DMS53 treated with DMSO at 0.1 percent for 48 hours (cell line): ENCODE data around the gene MANSC4.

Source experiments
- DNase-seq: peaks from one replicate; lab custom pipeline; 2025; ENCODE audit not compliant: unreplicated experiment; lab: John Stamatoyannopoulos, UW

Gene MANSC4

GRCh38 chr12:27801630-27802029 is 21.6 kb upstream of the MANSC4 start:
- no peak for DNase-seq

- DNase-seq: no peak
These were observed 20.8 kb upstream of the MANSC4 start for GRCh38 chr12:27800819-27801218.

DNA sequence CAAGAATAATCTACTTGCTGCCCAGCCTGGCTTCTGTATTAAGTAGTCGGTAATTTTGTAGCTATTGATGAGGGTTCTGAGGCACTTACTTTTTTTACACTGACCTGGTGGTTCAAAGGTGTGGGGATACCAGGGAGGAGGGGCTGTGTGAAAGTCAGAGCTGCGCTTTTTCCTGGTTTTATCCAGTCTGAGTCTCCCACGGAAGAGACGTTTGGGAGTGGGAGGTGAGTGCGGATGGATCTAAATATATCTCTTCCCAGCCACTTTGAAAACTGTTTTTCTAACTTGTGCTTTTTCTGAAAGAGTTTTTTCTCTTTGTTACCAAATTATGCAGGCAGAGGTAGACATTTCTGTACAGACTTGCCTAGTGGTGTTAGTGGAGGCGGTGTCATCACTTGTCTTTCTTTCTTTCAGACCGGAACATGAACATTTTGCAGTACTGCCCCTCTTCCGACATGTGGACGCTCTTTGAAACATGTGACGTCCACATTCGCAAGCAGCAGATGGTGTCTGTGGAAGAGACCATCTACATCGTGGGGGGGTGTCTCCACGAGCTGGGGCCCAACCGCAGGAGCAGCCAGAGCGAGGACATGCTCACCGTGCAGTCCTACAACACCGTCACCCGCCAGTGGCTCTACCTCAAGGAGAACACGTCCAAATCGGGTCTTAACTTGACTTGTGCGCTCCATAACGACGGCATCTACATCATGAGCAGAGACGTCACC is 17.4 kb upstream of the MANSC4 start:
- no peak for DNase-seq

- no peak for DNase-seq
These were observed 16.1 kb upstream of the MANSC4 start for GRCh38 chr12:27796128-27796527.

DNA sequence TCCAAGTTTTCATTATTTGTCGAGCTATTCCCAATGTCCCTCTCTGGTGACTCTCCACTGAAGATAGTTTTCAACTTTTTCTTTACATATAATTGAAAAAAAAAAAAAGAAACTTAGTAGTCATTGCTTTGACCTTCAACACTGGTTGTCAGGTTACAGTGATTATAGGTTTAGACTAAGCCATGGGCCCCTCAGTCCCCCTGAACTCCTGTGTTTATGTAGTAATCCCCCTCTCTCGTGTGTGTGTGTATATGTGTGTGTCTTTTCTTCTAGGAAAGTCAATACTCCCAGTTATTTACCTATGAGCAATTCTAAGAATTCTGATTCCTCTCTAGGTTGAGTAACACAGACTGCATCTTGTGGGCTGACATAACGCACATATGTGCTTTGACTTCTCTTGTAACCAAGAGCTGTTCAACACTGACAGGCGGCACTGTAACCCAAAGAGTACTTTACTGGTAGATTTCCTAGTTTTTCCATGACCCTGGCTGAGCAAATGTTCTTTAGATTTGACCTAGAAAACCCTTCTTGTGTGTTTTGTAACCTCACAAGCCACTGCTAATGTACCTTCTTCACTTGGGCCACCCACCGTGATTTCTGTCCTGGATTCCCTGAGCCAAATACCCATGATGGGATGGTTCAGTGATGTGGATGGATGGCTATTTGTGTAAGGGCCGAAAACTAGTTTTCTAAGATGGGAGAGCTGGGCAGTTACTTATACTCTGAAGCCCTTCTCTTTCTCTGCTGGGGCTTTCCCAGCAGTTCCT is 15.0 kb upstream of the MANSC4 start:
- no peak for DNase-seq

GRCh38 chr12:27790179-27790578 is 10.1 kb upstream of the MANSC4 start:
- DNase-seq: no peak

- no peak for DNase-seq
These were observed 7.5 kb upstream of the MANSC4 start for GRCh38 chr12:27787559-27787958.

DNA sequence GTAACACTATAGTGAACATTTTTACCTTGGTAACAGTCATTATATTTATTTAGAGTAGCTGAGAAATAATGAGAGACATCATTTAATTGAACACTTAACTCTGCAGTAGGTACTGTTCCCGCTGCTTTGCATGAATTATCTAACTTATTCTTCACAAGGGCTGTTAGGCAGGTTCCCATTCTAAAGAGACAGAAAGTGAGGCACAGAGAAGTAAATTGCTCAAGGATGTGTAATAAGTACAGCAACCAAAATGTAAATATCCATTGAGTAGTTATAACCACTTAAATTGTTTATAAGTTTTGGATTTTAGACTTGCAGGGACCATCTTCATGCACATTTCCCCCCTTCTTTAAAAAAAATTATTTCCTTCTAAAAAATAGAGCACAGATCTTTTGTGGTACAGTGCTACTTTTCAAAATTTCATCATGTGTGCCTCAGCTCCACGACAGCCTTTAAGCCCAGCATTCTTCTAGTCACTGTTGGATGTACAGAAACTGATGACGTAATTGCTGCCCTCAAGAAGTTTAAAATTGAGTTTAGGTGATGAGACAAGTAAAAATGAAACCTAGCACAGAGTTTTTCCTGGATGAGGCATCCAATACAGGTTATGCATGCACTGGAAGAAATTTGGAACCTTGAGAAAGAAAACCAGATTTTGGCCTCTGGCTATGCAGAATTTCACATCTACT is 6.0 kb upstream of the MANSC4 start:
- peak; percentile 28 for DNase-seq

DNA sequence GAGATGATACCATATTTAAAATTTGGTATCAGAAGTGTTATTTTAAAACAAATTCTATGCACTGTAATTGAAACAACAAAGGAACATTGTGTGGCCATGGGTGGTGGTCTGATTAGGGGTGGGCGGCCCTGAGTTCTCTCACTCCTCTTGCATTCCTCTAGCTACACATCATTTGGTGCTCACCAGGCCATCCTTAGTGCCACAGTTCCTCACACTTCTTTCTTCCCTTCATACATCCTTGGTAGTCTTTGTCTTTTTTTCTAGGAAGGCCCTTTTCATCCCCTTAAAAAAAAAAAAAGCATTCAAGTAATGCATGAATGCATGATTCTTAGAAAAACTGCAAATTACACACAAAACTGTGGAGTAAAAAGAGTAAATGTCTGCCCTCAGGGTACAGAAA is 2.4 kb upstream of the MANSC4 start:
- no peak for DNase-seq

- DNase-seq: no peak
These were observed 1.6 kb upstream of the MANSC4 start for GRCh38 chr12:27781680-27782079.

- DNase-seq: peak; percentile 85
These were observed 774 bp upstream of the MANSC4 start for GRCh38 chr12:27780612-27781408.

- peak; percentile 55 for DNase-seq
These were observed 568 bp downstream of the MANSC4 start for GRCh38 chr12:27779416-27779919.

GRCh38 chr12:27778206-27778605 is 1.8 kb downstream of the MANSC4 start:
- DNase-seq: no peak

DNA sequence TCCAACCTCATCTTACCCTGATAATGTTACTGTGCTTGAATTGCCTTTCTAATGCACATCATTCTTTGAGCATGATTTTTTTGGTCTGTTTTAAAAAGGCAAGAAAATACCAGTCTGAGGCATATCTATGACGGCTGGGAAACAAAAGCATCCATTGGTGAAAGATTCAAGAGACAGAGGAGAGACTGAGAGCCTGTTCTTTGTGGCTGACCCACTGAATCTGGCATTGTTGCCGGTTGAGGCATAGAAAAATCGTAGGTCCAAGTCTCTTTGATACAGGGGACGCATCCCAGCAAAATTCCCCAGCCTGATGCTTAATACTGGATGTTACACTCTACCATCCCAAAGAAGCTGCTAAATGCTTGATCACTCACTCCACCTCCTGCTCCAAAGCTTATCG is 2.9 kb downstream of the MANSC4 start:
- DNase-seq: no peak

GRCh38 chr12:27772328-27773049 is 7.5 kb downstream of the MANSC4 start:
- no peak for DNase-seq

DNA sequence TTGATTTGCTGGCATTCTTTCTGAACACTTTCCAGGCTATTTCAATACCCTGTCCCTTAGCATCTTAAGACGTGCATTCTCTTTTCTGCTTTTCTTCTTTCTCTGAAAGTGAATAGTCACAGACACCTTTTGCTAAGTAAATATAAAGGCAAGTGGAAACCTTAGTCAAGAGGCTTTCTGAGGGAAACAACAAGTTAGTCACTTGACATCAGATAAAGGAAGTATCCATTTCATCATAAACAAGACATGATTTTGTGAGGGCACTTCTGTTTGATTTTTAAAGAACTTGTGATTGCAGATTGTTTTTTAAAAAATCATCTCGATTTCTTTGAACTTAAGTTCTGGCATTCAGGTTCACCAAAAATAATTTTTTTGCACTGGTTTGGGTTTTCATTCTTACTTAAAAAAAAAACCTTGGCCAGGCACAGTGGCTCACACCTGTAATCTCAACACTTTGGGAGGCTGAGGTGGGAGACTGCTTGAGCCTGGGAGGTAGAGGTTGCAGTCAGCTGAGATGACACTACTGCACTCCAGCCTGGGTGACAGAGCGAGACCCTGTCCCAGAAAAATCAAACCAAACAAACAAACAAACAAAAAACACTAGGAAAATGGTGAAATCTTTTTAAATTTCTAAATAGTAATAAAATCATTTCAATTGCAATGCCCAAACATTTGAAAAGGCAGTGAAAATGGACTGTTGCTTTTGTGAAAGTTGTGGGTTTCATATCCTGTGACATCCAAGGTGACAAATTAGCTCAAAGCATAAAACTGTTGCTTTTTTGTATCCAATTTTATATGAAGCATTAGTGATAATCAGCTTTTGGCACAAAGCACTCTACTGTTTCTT is 8.3 kb downstream of the MANSC4 start:
- peak; percentile 71 for DNase-seq

DNA sequence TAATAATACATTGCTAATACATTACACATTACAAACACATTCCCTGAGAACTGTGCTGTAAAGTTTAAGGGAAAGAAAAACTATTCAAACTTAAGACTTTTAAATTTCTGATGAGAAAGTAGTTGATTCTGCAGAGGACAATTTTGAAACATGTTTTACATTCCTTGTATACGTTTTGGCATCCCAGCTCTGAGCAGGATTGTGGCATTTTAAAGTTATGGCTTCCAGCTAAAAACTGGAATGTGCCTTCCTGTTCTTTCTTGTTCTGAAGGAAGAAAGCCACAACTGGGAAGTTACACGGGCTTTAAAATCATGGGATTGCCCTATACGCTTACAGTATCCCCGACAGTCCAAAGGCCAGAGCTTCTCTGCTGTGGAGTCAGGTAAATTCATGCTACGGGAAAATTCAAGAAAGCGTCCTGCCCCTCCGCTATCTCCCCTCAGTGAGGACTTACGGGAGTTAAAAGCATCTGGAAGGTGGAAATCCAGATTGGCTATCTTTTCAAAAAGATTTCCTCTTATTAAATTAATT is 10.8 kb downstream of the MANSC4 start:
- DNase-seq: no peak

- no peak for DNase-seq
These were observed 13.4 kb downstream of the MANSC4 start for GRCh38 chr12:27766587-27766986.

DNA sequence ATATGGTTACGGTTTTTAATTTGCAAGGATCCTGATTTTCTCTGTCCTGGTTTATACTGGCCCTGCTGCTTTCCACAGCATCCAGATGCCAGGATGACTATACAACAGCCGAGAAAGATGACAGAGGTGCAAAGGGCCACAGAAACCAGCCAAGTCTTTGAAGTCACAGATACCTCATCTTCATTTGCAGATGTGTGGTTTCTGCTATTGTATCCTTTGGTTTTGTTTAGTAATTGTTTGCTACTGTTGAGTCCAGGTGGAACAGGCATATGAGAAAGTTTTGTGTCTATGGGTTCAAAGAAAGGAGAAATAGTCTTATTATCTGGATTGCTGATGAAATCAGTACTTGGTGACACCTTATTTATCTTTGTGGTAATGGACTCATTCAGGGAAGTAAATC is 17.3 kb downstream of the MANSC4 start:
- DNase-seq: no peak
